Hepatic stellate cell (primary cell): Measurements from ENCODE around the gene PIP5K1B.
"Not testable (repeated sequence)": the region's sequence is repeated elsewhere in the genome, so short reads cannot be mapped to it uniquely, and the experiment has no call there.

ENCODE experiments used
- DNase-seq: peaks from one replicate; pipeline ENCODE4 v3.0.0; 2011; ENCODE audit warnings: low spot score

The PIP5K1B gene

GRCh38 chr9:68704814-68705530 lies at the start of gene PIP5K1B:
Gene PIP5K1B, plus strand, starts transcription at chr9:68705240. Its CDS starts 117,375 bp downstream, at chr9:68822615.
- peak; percentile 24 for DNase-seq

- no peak for DNase-seq
Observed at GRCh38 chr9:68664036-68664435, 41.0 kb upstream of the PIP5K1B start.

- DNase-seq = no peak
Observed at GRCh38 chr9:68668127-68668526, 36.9 kb upstream of the PIP5K1B start.

- no peak for DNase-seq
Observed at GRCh38 chr9:68669218-68669617, 35.8 kb upstream of the PIP5K1B start.

- no peak for DNase-seq
Observed at GRCh38 chr9:68672215-68672614, 32.8 kb upstream of the PIP5K1B start.

- DNase-seq = no peak
Observed at GRCh38 chr9:68672625-68673024, 32.4 kb upstream of the PIP5K1B start.

- DNase-seq = peak; percentile 5
Observed at GRCh38 chr9:68678430-68678829, 26.6 kb upstream of the PIP5K1B start.

GRCh38 chr9:68683433-68683832 lies 21.6 kb upstream of the PIP5K1B start:
- DNase-seq = no peak

GRCh38 chr9:68685213-68685612 lies 19.8 kb upstream of the PIP5K1B start:
- DNase-seq = no peak

- no peak for DNase-seq
Observed at GRCh38 chr9:68685770-68686169, 19.3 kb upstream of the PIP5K1B start.

GRCh38 chr9:68690088-68690487 lies 15.0 kb upstream of the PIP5K1B start:
- DNase-seq = no peak

GRCh38 chr9:68692519-68692918 lies 12.5 kb upstream of the PIP5K1B start:
- DNase-seq = no peak

GRCh38 chr9:68694125-68694524 lies 10.9 kb upstream of the PIP5K1B start:
- DNase-seq = no peak

- DNase-seq = no peak
Observed at GRCh38 chr9:68697851-68698250, 7.2 kb upstream of the PIP5K1B start.

GRCh38 chr9:68698943-68699509 lies 6.0 kb upstream of the PIP5K1B start:
- no peak for DNase-seq

GRCh38 chr9:68699625-68700024 lies 5.4 kb upstream of the PIP5K1B start:
- DNase-seq = not testable (repeated sequence)

GRCh38 chr9:68702493-68702892 lies 2.5 kb upstream of the PIP5K1B start:
- DNase-seq = no peak

- DNase-seq = no peak
Observed at GRCh38 chr9:68703672-68704071, 1.4 kb upstream of the PIP5K1B start.

GRCh38 chr9:68704498-68704813 lies 584 bp upstream of the PIP5K1B start:
- DNase-seq = no peak

GRCh38 chr9:68705531-68706362 lies 707 bp downstream of the PIP5K1B start:
- no peak for DNase-seq

- DNase-seq = no peak
Observed at GRCh38 chr9:68706363-68707201, 1.5 kb downstream of the PIP5K1B start.

GRCh38 chr9:68707801-68708488 lies 2.9 kb downstream of the PIP5K1B start:
- DNase-seq = no peak
